ENCODE data around the gene PRDX2.
A peak's percentile ranks its signal among the peaks of the same experiment; 100 is the strongest.

DNA sequence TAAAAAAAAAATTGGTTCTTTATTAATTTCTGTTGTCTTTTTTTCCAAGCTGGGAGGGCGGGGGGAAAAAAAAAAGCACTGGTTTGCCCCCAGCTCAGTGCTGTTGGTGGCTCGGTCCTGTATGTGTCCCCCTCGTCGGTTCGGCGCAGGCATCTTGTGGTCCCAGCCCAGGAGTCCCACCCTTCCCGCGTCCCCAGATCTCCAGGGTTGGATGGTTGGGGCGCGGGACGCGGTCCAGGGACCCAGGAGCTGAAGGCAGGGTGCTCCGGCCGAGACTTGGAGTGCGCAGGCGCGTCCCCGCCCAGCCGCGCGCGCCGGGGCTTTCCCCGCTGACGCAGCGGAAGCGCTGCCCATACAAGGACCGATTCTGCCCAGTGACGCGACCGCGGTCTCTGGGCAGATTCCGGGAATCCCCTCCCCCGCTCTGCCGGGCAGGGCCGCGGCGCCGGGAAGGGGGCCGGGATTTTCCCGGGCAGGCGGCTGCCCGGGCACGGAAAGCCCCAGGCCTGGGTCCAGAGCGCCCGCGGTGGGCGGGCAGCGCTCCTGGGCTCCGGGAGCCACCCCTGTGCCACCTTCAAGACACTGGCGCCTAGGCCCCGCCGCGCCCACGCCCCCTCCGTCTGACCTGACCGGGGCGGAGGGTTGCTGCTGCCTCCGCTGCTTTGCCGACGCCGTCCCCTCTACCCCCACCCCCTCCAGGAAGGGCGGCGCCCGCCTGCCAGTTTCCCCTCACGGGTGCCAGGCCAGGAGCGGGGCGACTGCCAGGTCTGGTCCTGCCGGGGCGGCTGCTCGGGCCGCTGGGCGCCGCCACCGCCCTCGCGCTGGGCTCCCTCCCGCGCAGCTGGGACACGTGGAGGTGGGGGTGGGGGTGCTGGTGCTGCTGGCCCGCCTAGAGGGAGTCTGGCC lies 8.1 kb downstream of the PRDX2 start:
- peak; percentile 93 for TF ChIP-seq POLR2A (IDR thresholded peaks at IDR 0.05; ENCODE audit: low read length)
- no peak for TF ChIP-seq GATA1 (IDR thresholded peaks at IDR 0.05; ENCODE audit: low read depth, low read length)
